ENCODE data around the gene CEP41.

Gene CEP41

GRCh38 chr7:130353196-130353595 is 87.6 kb downstream of the CEP41 start:
- Histone ChIP-seq H3K4me1 (ENCODE audit: control insufficient read depth, insufficient read depth, low read length) (peaks cover 62% of the 10 kb centered on the region), H3K36me3 (ENCODE audit: control insufficient read depth, insufficient read depth, low read length, severe bottlenecking) (no peaks in the 10 kb centered on the region), H3K27me3 (replicated peaks; ENCODE audit: control insufficient read depth, insufficient read depth, low read length) (no peaks in the 10 kb centered on the region), H3K4me3 (ENCODE audit: low read length) (no peak overlapping the region), H3K9ac (ENCODE audit: low read length) (peak overlapping the region; percentile 66), H3K9me3 (ENCODE audit: control insufficient read depth, low read length) (no peaks in the 10 kb centered on the region)
- DNase-seq (ENCODE audit: low read depth): no peak

- peak; percentile 84 for DNase-seq (ENCODE audit: low read depth)
- peak overlapping the region; percentile 43 for H3K4me3 ChIP-seq (ENCODE audit: low read length)
Observed at GRCh38 chr7:130352194-130353074, 88.4 kb downstream of the CEP41 start.

GRCh38 chr7:130351791-130352090 is 89.1 kb downstream of the CEP41 start:
- Histone ChIP-seq H3K27me3 (replicated peaks; ENCODE audit: control insufficient read depth, insufficient read depth, low read length) (no peaks in the 10 kb centered on the region), H3K9ac (ENCODE audit: low read length) (peak overlapping the region; percentile 66), H3K4me1 (ENCODE audit: control insufficient read depth, insufficient read depth, low read length) (peaks cover 51% of the 10 kb centered on the region), H3K36me3 (ENCODE audit: control insufficient read depth, insufficient read depth, low read length, severe bottlenecking) (no peaks in the 10 kb centered on the region), H3K9me3 (ENCODE audit: control insufficient read depth, low read length) (no peaks in the 10 kb centered on the region), H3K4me3 (ENCODE audit: low read length) (no peak overlapping the region)
- DNase-seq (ENCODE audit: low read depth): no peak

More at GRCh38 chr7:130352194-130353074, 88.4 kb downstream of the CEP41 start:
- Histone ChIP-seq H3K4me1 (ENCODE audit: control insufficient read depth, insufficient read depth, low read length) (peaks cover 58% of the 10 kb centered on the region), H3K9me3 (ENCODE audit: control insufficient read depth, low read length) (no peaks in the 10 kb centered on the region), H3K9ac (ENCODE audit: low read length) (peak overlapping the region; percentile 66), H3K27me3 (replicated peaks; ENCODE audit: control insufficient read depth, insufficient read depth, low read length) (no peaks in the 10 kb centered on the region), H3K36me3 (ENCODE audit: control insufficient read depth, insufficient read depth, low read length, severe bottlenecking) (no peaks in the 10 kb centered on the region)

GRCh38 chr7:130350945-130351790 is 89.6 kb downstream of the CEP41 start:
- Histone ChIP-seq H3K4me3 (ENCODE audit: low read length) (no peak overlapping the region), H3K4me1 (ENCODE audit: control insufficient read depth, insufficient read depth, low read length) (peaks cover 47% of the 10 kb centered on the region)

GRCh38 chr7:130349911-130350782 is 90.7 kb downstream of the CEP41 start:
- peak; percentile 16 for DNase-seq (ENCODE audit: low read depth)
- peaks cover 39% of the 10 kb centered on the region for H3K4me1 ChIP-seq (ENCODE audit: control insufficient read depth, insufficient read depth, low read length)

More at GRCh38 chr7:130350945-130351790, 89.6 kb downstream of the CEP41 start:
- Histone ChIP-seq H3K36me3 (ENCODE audit: control insufficient read depth, insufficient read depth, low read length, severe bottlenecking) (no peaks in the 10 kb centered on the region), H3K9me3 (ENCODE audit: control insufficient read depth, low read length) (no peaks in the 10 kb centered on the region), H3K9ac (ENCODE audit: low read length) (no peak overlapping the region), H3K27me3 (replicated peaks; ENCODE audit: control insufficient read depth, insufficient read depth, low read length) (no peaks in the 10 kb centered on the region)
- DNase-seq (ENCODE audit: low read depth): no peak

GRCh38 chr7:130346941-130347340 is 93.9 kb downstream of the CEP41 start:
- H3K9me3 ChIP-seq (ENCODE audit: control insufficient read depth, low read length): no peaks in the 10 kb centered on the region
- no peaks in the 10 kb centered on the region for H3K27me3 ChIP-seq (replicated peaks; ENCODE audit: control insufficient read depth, insufficient read depth, low read length)
- no peak overlapping the region for H3K9ac ChIP-seq (ENCODE audit: low read length)
- peaks cover 27% of the 10 kb centered on the region for H3K4me1 ChIP-seq (ENCODE audit: control insufficient read depth, insufficient read depth, low read length)
- DNase-seq (ENCODE audit: low read depth): no peak
- no peak overlapping the region for H3K4me3 ChIP-seq (ENCODE audit: low read length)
- H3K36me3 ChIP-seq (ENCODE audit: control insufficient read depth, insufficient read depth, low read length, severe bottlenecking): no peaks in the 10 kb centered on the region

More at GRCh38 chr7:130349911-130350782, 90.7 kb downstream of the CEP41 start:
- Histone ChIP-seq H3K9me3 (ENCODE audit: control insufficient read depth, low read length) (no peaks in the 10 kb centered on the region), H3K9ac (ENCODE audit: low read length) (no peak overlapping the region), H3K27me3 (replicated peaks; ENCODE audit: control insufficient read depth, insufficient read depth, low read length) (no peaks in the 10 kb centered on the region), H3K36me3 (ENCODE audit: control insufficient read depth, insufficient read depth, low read length, severe bottlenecking) (no peaks in the 10 kb centered on the region), H3K4me3 (ENCODE audit: low read length) (no peak overlapping the region)

GRCh38 chr7:130346177-130346905 is 94.5 kb downstream of the CEP41 start:
- Histone ChIP-seq H3K4me3 (ENCODE audit: low read length) (no peak overlapping the region), H3K4me1 (ENCODE audit: control insufficient read depth, insufficient read depth, low read length) (peaks cover 21% of the 10 kb centered on the region), H3K9me3 (ENCODE audit: control insufficient read depth, low read length) (no peaks in the 10 kb centered on the region), H3K36me3 (ENCODE audit: control insufficient read depth, insufficient read depth, low read length, severe bottlenecking) (no peaks in the 10 kb centered on the region), H3K27me3 (replicated peaks; ENCODE audit: control insufficient read depth, insufficient read depth, low read length) (no peaks in the 10 kb centered on the region), H3K9ac (ENCODE audit: low read length) (no peak overlapping the region)
- no peak for DNase-seq (ENCODE audit: low read depth)

- Histone ChIP-seq H3K4me1 (ENCODE audit: control insufficient read depth, insufficient read depth, low read length) (peaks cover 15% of the 10 kb centered on the region), H3K9ac (ENCODE audit: low read length) (no peak overlapping the region), H3K4me3 (ENCODE audit: low read length) (no peak overlapping the region), H3K36me3 (ENCODE audit: control insufficient read depth, insufficient read depth, low read length, severe bottlenecking) (no peaks in the 10 kb centered on the region), H3K27me3 (replicated peaks; ENCODE audit: control insufficient read depth, insufficient read depth, low read length) (no peaks in the 10 kb centered on the region), H3K9me3 (ENCODE audit: control insufficient read depth, low read length) (no peaks in the 10 kb centered on the region)
- DNase-seq (ENCODE audit: low read depth): no peak
Observed at GRCh38 chr7:130345725-130346124, 95.1 kb downstream of the CEP41 start.

- Histone ChIP-seq H3K4me1 (ENCODE audit: control insufficient read depth, insufficient read depth, low read length) (peaks cover 9% of the 10 kb centered on the region), H3K4me3 (ENCODE audit: low read length) (peak overlapping the region; percentile 26), H3K36me3 (ENCODE audit: control insufficient read depth, insufficient read depth, low read length, severe bottlenecking) (no peaks in the 10 kb centered on the region), H3K9me3 (ENCODE audit: control insufficient read depth, low read length) (no peaks in the 10 kb centered on the region), H3K27me3 (replicated peaks; ENCODE audit: control insufficient read depth, insufficient read depth, low read length) (no peaks in the 10 kb centered on the region), H3K9ac (ENCODE audit: low read length) (no peak overlapping the region)
- DNase-seq (ENCODE audit: low read depth): no peak
Observed at GRCh38 chr7:130345136-130345535, 95.7 kb downstream of the CEP41 start.

- Histone ChIP-seq H3K4me1 (ENCODE audit: control insufficient read depth, insufficient read depth, low read length) (peaks cover 6% of the 10 kb centered on the region), H3K36me3 (ENCODE audit: control insufficient read depth, insufficient read depth, low read length, severe bottlenecking) (no peaks in the 10 kb centered on the region), H3K9ac (ENCODE audit: low read length) (no peak within 1 kb of the TSS), H3K4me3 (ENCODE audit: low read length) (peak within 1 kb of the TSS; percentile 26), H3K27me3 (replicated peaks; ENCODE audit: control insufficient read depth, insufficient read depth, low read length) (no peaks in the 10 kb centered on the region), H3K9me3 (ENCODE audit: control insufficient read depth, low read length) (no peaks in the 10 kb centered on the region)
- no peak for DNase-seq (ENCODE audit: low read depth)
Observed at GRCh38 chr7:130344271-130344866, 96.4 kb downstream of the CEP41 start, which contains the start of gene CPA5. CPA5 (plus strand) TSS chr7:130344816; CDS start chr7:130346486, 1,670 bp downstream.

Data from adipocyte (in vitro differentiated cells).